ENCODE data around the gene PRDM15. TPM values are rescaled to one million over a fixed set of nuclear protein-coding genes. Genes with fewer than 3 reads are reported as not detected.

Gene PRDM15, protein sequence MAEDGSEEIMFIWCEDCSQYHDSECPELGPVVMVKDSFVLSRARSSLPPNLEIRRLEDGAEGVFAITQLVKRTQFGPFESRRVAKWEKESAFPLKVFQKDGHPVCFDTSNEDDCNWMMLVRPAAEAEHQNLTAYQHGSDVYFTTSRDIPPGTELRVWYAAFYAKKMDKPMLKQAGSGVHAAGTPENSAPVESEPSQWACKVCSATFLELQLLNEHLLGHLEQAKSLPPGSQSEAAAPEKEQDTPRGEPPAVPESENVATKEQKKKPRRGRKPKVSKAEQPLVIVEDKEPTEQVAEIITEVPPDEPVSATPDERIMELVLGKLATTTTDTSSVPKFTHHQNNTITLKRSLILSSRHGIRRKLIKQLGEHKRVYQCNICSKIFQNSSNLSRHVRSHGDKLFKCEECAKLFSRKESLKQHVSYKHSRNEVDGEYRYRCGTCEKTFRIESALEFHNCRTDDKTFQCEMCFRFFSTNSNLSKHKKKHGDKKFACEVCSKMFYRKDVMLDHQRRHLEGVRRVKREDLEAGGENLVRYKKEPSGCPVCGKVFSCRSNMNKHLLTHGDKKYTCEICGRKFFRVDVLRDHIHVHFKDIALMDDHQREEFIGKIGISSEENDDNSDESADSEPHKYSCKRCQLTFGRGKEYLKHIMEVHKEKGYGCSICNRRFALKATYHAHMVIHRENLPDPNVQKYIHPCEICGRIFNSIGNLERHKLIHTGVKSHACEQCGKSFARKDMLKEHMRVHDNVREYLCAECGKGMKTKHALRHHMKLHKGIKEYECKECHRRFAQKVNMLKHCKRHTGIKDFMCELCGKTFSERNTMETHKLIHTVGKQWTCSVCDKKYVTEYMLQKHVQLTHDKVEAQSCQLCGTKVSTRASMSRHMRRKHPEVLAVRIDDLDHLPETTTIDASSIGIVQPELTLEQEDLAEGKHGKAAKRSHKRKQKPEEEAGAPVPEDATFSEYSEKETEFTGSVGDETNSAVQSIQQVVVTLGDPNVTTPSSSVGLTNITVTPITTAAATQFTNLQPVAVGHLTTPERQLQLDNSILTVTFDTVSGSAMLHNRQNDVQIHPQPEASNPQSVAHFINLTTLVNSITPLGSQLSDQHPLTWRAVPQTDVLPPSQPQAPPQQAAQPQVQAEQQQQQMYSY
- total RNA-seq (2022) (10.1 and 10.4 TPM in 2 replicates), Bru-seq, nascent RNA (percentile 47 among the genes with signal in this experiment), BruChase-seq, experiment 1, labeled RNA remaining after a 6-hour chase (percentile 53 among the genes with signal in this experiment), BruChase-seq, experiment 2, labeled RNA remaining after a 2-hour chase (percentile 51 among the genes with signal in this experiment)
- long read RNA-seq, partial matches to known transcripts = 0 of 6 reads
- long read RNA-seq, other reads (novel, unspliced or antisense) = 6 of 6 reads

DNA sequence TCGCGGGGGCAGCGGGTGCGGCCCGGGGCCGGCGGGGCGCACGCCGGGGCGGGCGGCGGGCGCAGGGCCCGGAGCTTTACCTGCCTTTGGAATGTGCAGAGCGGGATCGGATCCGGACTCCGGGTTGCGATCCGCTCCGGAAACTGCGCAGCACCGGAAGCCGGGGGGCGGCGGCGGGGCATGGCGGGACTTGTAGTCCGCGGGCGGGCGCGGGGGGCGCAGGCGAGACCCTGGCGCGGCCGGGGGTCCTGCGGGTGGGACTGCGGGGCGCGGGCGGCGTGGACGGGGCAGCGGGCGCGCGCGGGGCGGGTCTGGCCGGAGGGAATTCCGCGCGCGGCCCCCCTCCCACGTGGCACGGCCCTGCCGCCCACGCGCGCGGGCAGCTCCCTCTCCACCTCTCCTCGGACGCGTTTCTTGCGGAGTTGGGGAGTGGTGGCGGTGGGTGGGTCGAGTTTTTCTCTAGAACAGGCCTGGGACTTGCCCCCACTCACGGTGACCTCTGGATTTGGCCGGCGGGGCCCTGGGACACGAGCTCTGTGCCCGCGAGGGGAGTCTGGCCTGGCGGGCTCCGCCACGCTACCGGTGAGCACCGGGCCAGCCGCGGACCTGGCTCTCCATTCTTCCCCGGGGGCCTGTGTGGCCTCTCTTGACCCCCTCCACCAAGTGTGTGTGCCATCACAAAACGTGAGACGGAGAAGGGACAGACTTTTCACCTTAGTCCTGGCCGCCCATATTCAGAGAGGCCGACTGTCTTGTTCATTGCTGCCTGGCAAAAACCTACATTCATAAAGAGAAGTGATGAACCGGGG lies at the start of gene PRDM15:
Gene PRDM15 (minus strand): TSS at position 155 of the 809 bp plus-strand sequence. CDS start 18,981 bp downstream, outside the sequence.
- TF ChIP-seq, protein P1, sequence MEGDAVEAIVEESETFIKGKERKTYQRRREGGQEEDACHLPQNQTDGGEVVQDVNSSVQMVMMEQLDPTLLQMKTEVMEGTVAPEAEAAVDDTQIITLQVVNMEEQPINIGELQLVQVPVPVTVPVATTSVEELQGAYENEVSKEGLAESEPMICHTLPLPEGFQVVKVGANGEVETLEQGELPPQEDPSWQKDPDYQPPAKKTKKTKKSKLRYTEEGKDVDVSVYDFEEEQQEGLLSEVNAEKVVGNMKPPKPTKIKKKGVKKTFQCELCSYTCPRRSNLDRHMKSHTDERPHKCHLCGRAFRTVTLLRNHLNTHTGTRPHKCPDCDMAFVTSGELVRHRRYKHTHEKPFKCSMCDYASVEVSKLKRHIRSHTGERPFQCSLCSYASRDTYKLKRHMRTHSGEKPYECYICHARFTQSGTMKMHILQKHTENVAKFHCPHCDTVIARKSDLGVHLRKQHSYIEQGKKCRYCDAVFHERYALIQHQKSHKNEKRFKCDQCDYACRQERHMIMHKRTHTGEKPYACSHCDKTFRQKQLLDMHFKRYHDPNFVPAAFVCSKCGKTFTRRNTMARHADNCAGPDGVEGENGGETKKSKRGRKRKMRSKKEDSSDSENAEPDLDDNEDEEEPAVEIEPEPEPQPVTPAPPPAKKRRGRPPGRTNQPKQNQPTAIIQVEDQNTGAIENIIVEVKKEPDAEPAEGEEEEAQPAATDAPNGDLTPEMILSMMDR (IDR thresholded peaks at IDR 0.05; ENCODE audit: unreplicated experiment) = no peak
- TSS peak; percentile 81 for BruUV-seq (replicated peaks)
- Mint-ChIP-seq H3K4me3 (ENCODE audit: low read depth, unreplicated experiment) (peak within 1 kb of the TSS; percentile 72), H3K27ac (ENCODE audit: unreplicated experiment) (no peak within 1 kb of the TSS), H3K36me3 (ENCODE audit: insufficient read depth, unreplicated experiment) (peaks cover 9% of the 10 kb centered on the region), H3K27me3 (ENCODE audit: unreplicated experiment) (no peaks in the 10 kb centered on the region), H3K9me3 (ENCODE audit: low read depth, unreplicated experiment) (no peaks in the 10 kb centered on the region), H3K4me1 (ENCODE audit: low read depth, unreplicated experiment) (no peaks in the 10 kb centered on the region)
- CTCF ChIA-PET = interaction anchor here (1.0 kb wide), 1 partner anchor 238 kb away, joined by 5 read pairs; no protein-coding TSS in a partner anchor
- intact Hi-C loops (cut with micrococcal nuclease; ENCODE audit: unreplicated experiment) = loop anchor here (10.0 kb wide), 1 partner anchor 235 kb away; no protein-coding TSS in a partner anchor
- DNase-seq = peak; percentile 81

DNA sequence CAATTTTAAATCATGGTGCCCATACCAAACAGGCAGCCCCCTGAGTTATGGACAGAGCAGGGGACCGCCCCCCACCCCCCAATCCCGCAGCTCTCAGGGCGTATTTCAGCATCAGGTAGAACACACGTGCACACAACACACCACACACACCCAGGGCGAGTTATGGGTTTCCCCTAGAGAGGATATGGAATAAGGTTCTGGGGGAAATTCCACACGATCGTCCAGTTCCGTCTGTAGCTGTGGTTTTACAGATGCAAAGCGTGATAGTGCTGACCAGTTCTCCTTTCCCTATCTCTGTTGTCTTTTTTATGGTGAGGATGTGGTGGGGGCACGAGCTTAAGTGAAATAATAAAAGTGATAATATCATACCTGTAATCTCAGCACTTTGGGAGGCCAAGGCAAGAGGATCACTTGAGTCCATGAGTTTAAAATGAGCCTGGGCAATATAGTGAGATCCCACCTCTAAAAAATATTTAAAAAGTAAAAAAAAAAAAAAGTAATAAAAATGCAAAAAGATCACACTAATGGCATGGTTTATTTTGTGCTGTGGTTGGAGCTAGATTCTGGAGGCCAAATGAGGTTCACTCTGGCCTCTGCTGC lies 49.6 kb upstream of the PRDM15 start:
- intact Hi-C loops (cut with micrococcal nuclease; ENCODE audit: unreplicated experiment) = no loop called here
- TF ChIP-seq, protein P1 (IDR thresholded peaks at IDR 0.05; ENCODE audit: unreplicated experiment) = no peak
- no peaks in the 10 kb centered on the region for H3K36me3 Mint-ChIP-seq (ENCODE audit: insufficient read depth, unreplicated experiment)
- no peak overlapping the region for H3K4me3 Mint-ChIP-seq (ENCODE audit: low read depth, unreplicated experiment)
- H3K4me1 Mint-ChIP-seq (ENCODE audit: low read depth, unreplicated experiment) = peaks cover 17% of the 10 kb centered on the region
- H3K27me3 Mint-ChIP-seq (ENCODE audit: unreplicated experiment) = no peaks in the 10 kb centered on the region
- BruUV-seq (replicated peaks) = no TSS peak
- CTCF ChIA-PET = no interaction called here
- no peak overlapping the region for H3K27ac Mint-ChIP-seq (ENCODE audit: unreplicated experiment)
- no peak for DNase-seq
- H3K9me3 Mint-ChIP-seq (ENCODE audit: low read depth, unreplicated experiment) = no peaks in the 10 kb centered on the region

DNA sequence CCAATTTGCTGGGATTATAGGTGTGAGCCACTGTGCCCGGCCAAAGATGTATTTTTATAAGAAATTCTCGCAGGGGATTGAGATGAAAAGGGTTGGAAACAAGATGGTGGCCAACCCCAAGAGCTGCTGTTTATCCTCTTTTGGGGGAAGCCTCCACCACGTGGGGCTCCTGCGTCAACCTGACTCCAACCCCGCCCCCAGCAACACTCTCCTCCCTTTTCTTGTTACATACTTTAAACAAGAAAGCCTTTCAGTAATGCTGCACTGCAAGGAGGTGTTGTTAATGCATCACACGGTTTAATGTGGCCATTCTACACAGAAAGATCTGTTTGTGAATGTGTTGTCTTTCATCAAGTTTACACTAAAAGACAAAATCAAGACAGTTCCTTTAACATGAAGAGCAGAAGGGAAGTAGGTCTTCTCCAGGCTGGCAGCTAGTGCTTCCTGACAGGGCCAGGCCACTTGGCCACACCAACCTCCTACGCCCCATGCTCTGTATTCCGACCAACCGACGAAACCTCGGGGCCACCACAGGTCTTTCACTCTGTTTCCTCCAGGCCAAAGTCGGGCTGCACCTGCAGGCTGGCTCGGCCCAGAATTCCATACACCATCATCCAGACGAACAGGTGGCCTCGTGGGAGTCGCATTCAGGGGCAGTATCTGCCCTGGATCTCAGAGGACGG lies 48.7 kb upstream of the PRDM15 start:
- no TSS peak for BruUV-seq (replicated peaks)
- H3K4me3 Mint-ChIP-seq (ENCODE audit: low read depth, unreplicated experiment) = no peak overlapping the region
- no peaks in the 10 kb centered on the region for H3K9me3 Mint-ChIP-seq (ENCODE audit: low read depth, unreplicated experiment)
- H3K36me3 Mint-ChIP-seq (ENCODE audit: insufficient read depth, unreplicated experiment) = no peaks in the 10 kb centered on the region
- no peaks in the 10 kb centered on the region for H3K27me3 Mint-ChIP-seq (ENCODE audit: unreplicated experiment)
- CTCF ChIA-PET = no interaction called here
- TF ChIP-seq, protein P1 (IDR thresholded peaks at IDR 0.05; ENCODE audit: unreplicated experiment) = no peak
- intact Hi-C loops (cut with micrococcal nuclease; ENCODE audit: unreplicated experiment) = no loop called here
- peaks cover 17% of the 10 kb centered on the region for H3K4me1 Mint-ChIP-seq (ENCODE audit: low read depth, unreplicated experiment)
- no peak for DNase-seq
- no peak overlapping the region for H3K27ac Mint-ChIP-seq (ENCODE audit: unreplicated experiment)

Measured in Calu3 (cell line).